ENCODE data around the gene EXOC3L4.
"Not testable (repeated sequence)": the region's sequence is repeated elsewhere in the genome, so short reads cannot be mapped to it uniquely, and the experiment has no call there.

The EXOC3L4 gene

GRCh38 chr14:103108749-103109207 is 14.3 kb downstream of the EXOC3L4 start:
- DNase-seq: no peak

- DNase-seq: no peak
These were observed 15.3 kb downstream of the EXOC3L4 start for GRCh38 chr14:103109535-103110441.

- DNase-seq: no peak
These were observed 16.2 kb downstream of the EXOC3L4 start for GRCh38 chr14:103110681-103111231.

- DNase-seq: no peak
These were observed 16.8 kb downstream of the EXOC3L4 start for GRCh38 chr14:103111232-103111868.

GRCh38 chr14:103112400-103113243 is 18.1 kb downstream of the EXOC3L4 start:
- DNase-seq: no peak

- DNase-seq: no peak
These were observed 18.8 kb downstream of the EXOC3L4 start for GRCh38 chr14:103113303-103113702.

- no peak for DNase-seq
These were observed 19.2 kb downstream of the EXOC3L4 start for GRCh38 chr14:103113774-103114173.

- not testable (repeated sequence) for DNase-seq
These were observed 20.7 kb downstream of the EXOC3L4 start for GRCh38 chr14:103115086-103115679.

- DNase-seq: no peak
These were observed 21.5 kb downstream of the EXOC3L4 start for GRCh38 chr14:103115845-103116572.

- DNase-seq: no peak
These were observed 22.1 kb downstream of the EXOC3L4 start for GRCh38 chr14:103116636-103117035.

- DNase-seq: not testable (repeated sequence)
These were observed 23.0 kb downstream of the EXOC3L4 start for GRCh38 chr14:103117499-103117898.

GRCh38 chr14:103118018-103118662 is 23.6 kb downstream of the EXOC3L4 start:
- DNase-seq: no peak

- no peak for DNase-seq
These were observed 24.3 kb downstream of the EXOC3L4 start for GRCh38 chr14:103118663-103119404.

GRCh38 chr14:103119527-103119926 is 25.0 kb downstream of the EXOC3L4 start:
- DNase-seq: not testable (repeated sequence)

GRCh38 chr14:103121121-103121845 is 26.8 kb downstream of the EXOC3L4 start:
- DNase-seq: no peak

GRCh38 chr14:103121846-103122584 is 27.5 kb downstream of the EXOC3L4 start:
- no peak for DNase-seq

- DNase-seq: no peak
These were observed 28.0 kb downstream of the EXOC3L4 start for GRCh38 chr14:103122585-103122946.

- DNase-seq: no peak
These were observed 28.6 kb downstream of the EXOC3L4 start, which contains the start of gene TNFAIP2 for GRCh38 chr14:103122947-103123633. TNFAIP2 (plus strand) TSS chr14:103123461; CDS start chr14:103126458, 2,997 bp downstream.
